Measurements from ENCODE around the gene PRRX2.
"Not testable (repeated sequence)": the region's sequence is repeated elsewhere in the genome, so short reads cannot be mapped to it uniquely, and the experiment has no call there.

PRRX2 gene

DNA sequence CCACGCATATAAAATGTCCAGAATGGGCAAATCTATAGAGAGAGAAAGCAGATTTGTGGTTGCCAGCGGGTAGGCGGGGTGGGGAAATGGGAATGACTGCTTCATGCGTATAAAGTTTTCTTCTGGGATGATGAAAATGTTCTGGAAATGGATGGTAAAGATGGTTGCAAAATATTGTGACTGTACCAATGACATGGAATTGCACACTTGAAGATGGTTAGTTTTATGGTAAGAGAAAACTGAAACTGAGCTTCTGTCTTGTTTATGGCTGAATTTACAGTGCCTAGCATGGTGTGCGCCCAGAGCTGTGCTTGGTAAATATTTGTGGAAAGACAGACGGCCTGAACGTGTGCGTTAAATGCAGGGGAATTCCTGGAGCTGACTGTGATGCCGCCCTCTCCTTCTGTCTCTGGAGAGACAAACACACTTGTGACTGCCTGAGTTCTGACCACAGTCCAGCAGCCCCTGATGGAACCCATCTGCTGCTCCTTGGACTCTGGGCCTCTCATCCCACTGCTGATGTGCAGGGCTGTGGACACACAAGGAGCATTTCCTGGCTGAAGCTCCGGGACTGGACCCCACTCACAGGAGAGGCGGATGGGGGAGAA is 96.0 kb downstream of the PRRX2 start:
- TF ChIP-seq CTCF (IDR thresholded peaks at IDR 0.05; ENCODE audit: low read depth, low read length) = no peak
- DNase-seq (ENCODE audit: low read depth in 2 of 2) = peak; percentile 76 to 86
- H3K4me3 ChIP-seq (replicated peaks in 1 of 2; ENCODE audit: low read depth in 2 of 2, low read length in 2 of 2) = no peak overlapping the region

DNA sequence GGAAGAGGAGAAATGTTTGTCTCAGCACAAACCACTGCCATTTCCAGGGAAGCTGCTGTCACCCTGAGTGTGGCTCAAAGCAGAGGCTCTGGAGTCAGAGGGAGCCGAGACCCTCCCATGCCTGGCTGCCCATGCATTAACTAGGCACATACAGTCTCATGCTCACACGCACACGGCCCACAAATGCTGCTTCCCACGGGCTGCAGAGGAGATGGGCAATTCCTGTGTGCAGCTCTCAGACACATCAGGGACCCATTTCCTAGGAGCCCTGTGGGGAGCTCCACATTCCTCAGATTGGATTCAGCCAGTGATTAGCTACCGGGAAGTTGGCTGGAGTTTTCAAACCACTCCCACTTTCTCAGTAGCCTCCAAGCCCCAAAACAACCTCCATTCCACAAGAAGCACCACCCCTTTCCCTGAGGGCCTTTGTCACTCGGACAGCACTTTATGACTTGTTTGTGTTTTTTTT is 96.5 kb downstream of the PRRX2 start:
- no peak for TF ChIP-seq CTCF (IDR thresholded peaks at IDR 0.05; ENCODE audit: low read depth, low read length)
- DNase-seq (ENCODE audit: low read depth in 2 of 2) = peak; percentile 81 to 82

GRCh38 chr9:129762370-129762984 is 97.0 kb downstream of the PRRX2 start:
- peak; percentile 94 to 95 for DNase-seq (ENCODE audit: low read depth in 2 of 2)
- H3K4me3 ChIP-seq (replicated peaks in 1 of 2; ENCODE audit: low read depth in 2 of 2, low read length in 2 of 2) = not testable (repeated sequence)

More for the DNA sequence above, 96.5 kb downstream of the PRRX2 start:
- no peak overlapping the region for H3K4me3 ChIP-seq (replicated peaks in 1 of 2; ENCODE audit: low read depth in 2 of 2, low read length in 2 of 2)

DNA sequence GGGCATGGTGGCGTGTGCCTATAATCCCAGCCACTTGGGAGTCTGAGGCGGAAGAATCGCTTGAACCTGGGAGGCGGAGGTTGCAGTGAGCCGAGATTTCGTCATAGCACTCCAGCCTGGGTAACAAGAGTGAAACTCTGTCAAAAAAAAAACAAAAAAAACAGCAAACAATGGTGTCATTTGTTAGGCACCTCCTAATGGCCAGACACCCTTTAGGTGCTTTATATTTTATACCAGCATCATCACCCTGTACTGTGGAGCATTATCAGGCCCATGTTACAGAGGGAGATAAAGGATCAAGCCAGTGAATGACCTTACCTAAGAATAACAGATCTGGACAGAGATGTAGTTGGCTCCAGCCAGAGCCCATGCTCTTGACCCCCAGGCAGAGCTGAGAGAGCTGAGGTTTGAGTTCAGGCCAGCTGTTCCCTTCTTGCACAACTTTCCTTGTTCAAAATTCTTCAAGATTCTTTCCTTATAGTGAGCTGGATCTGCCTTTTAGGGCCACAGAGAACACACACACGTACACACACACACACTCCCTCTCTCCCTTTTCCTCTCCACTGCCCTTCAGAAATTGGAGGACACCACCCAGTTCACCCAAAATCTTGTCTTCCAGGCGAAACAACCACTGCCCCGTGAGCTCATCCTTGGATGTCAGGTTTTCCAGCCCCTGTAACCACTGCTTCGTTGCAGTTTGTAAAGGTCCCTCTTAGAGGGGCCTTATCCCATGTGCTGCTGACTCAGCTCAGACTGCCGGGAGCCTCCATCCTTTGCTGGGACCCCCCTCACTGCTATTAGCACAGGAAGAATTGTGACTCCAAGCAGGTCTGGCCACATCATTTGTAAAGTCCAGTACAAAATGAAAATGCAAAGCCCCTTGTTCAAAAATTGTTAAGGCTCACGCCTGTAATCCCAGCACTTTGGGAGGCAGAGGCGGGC is 97.8 kb downstream of the PRRX2 start:
- TF ChIP-seq CTCF (IDR thresholded peaks at IDR 0.05; ENCODE audit: low read depth, low read length) = no peak
- H3K4me3 ChIP-seq (replicated peaks in 1 of 2; ENCODE audit: low read depth in 2 of 2, low read length in 2 of 2) = no peak overlapping the region
- DNase-seq (ENCODE audit: low read depth in 2 of 2) = peak; percentile 82 to 92

DNA sequence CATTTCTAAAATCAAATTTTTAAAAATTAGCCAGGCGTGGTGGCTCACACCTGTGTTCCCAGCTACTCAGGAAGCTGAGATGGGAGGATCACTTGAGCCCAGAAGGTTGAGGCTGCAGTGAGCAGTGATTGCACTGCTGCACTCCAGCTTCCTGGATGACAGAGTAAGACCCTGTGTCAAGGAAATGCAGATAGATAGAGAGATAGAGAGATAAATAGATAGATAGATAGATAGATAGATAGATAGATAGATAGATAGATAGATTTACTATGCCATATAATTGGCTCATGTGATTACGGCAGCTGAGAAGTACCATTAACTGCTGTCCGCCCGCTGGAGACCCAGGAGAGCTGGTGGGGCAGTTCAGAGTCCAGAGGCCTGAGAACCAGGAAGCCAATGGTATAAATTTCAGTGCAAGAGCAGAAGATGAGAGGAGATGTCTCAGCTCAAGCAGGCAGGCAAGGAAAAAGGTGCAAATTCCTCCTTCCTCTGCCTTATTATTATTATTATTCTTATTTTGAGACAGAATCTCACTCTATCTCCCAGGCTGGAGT is 100.4 kb downstream of the PRRX2 start:
- TF ChIP-seq CTCF (IDR thresholded peaks at IDR 0.05; ENCODE audit: low read depth, low read length) = no peak
- no peak overlapping the region for H3K4me3 ChIP-seq (replicated peaks in 1 of 2; ENCODE audit: low read depth in 2 of 2, low read length in 2 of 2)
- no peak for DNase-seq (ENCODE audit: low read depth in 2 of 2)

DNA sequence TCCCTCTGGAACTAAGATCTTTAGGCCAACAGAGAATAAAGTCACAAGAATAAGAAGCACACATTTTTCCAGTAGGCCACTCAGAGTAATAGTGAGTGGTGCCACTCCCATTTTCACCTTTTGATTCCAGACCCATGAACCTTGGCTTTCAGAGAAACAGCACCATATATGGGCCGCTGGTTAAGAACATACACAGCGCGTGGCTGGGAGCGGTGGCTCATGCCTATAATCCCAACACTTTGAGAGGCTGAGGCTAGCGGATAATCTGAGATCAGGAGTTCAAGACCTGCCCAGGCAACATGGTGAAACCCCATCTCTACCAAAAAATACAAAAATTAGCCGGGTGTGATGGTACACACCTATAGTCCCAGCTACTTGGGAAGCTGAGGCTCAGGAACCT is 103.0 kb downstream of the PRRX2 start:
- TF ChIP-seq CTCF (IDR thresholded peaks at IDR 0.05; ENCODE audit: low read depth, low read length) = no peak
- no peak overlapping the region for H3K4me3 ChIP-seq (replicated peaks in 1 of 2; ENCODE audit: low read depth in 2 of 2, low read length in 2 of 2)
- no peak for DNase-seq (ENCODE audit: low read depth in 2 of 2)

DNA sequence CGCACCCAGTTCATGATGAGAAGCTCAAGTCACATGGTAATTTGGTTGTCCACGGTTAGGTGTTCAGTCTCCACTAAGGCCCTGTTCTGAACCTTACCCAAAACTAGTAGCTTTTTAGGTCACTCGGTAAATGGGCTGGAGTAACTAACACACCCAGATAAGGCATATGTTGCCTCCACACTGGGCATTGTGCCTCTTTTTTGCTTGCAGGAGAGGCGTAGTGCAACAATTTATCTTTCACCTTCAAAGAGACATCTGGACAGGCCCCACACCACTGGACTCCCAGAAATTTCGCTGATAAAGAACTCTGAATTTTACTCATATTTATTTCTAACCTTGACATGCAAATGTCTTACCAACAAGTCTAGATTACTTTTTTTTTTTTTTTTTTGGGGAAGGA is 104.2 kb downstream of the PRRX2 start:
- no peak for TF ChIP-seq CTCF (IDR thresholded peaks at IDR 0.05; ENCODE audit: low read depth, low read length)
- no peak overlapping the region for H3K4me3 ChIP-seq (replicated peaks in 1 of 2; ENCODE audit: low read depth in 2 of 2, low read length in 2 of 2)
- no peak for DNase-seq (ENCODE audit: low read depth in 2 of 2)
